Activated naive CD8-positive, alpha-beta T cell treated with anti-CD3 and anti-CD28 coated beads for 36 hours (primary cell): ENCODE data around the gene VPS37C. TPM values are rescaled to one million over a fixed set of nuclear protein-coding genes. Genes with fewer than 3 reads are reported as not detected.
"Not testable (repeated sequence)": the region's sequence is repeated elsewhere in the genome, so short reads cannot be mapped to it uniquely, and the experiment has no call there.

ENCODE experiments used
- DNase-seq: peaks from one replicate; pipeline ENCODE4 v3.0.0; 2021
- H3K27ac Mint-ChIP-seq: one replicate; pipeline ENCODE4 v1.8.0; 2022; ENCODE audit warnings: mild to moderate bottlenecking, moderate library complexity, mixed read lengths
- H3K27me3 Mint-ChIP-seq: one replicate; pipeline ENCODE4 v1.8.0; 2022; ENCODE audit warnings: mild to moderate bottlenecking, mixed read lengths
- H3K36me3 Mint-ChIP-seq: one replicate; pipeline ENCODE4 v1.8.0; 2021; ENCODE audit warnings: mild to moderate bottlenecking, mixed read lengths
- H3K4me1 Mint-ChIP-seq: one replicate; pipeline ENCODE4 v1.8.0; 2021; ENCODE audit warnings: mixed read lengths
- H3K4me3 Mint-ChIP-seq: one replicate; pipeline ENCODE4 v1.8.0; 2022; ENCODE audit warnings: mild to moderate bottlenecking, moderate library complexity, mixed read lengths
- H3K9me3 Mint-ChIP-seq: one replicate; pipeline ENCODE4 v1.8.0; 2022; ENCODE audit warnings: mixed read lengths
- total RNA-seq, 2 experiments: library from RNA; stranded (reverse); gene quantifications; one replicate each; pipeline ENCODE4 v1.2.3, GENCODE V29; 2021

VPS37C gene
- total RNA-seq: 1 to 10 TPM; 8.1 to 8.8 TPM

- H3K36me3 Mint-ChIP-seq: peaks cover 13% of the 10 kb centered on the region
- no peaks in the 10 kb centered on the region for H3K27me3 Mint-ChIP-seq
- peaks cover 2% of the 10 kb centered on the region for H3K9me3 Mint-ChIP-seq
- peak within 1 kb of the TSS; percentile 87 for H3K4me3 Mint-ChIP-seq
- H3K4me1 Mint-ChIP-seq: peaks cover 60% of the 10 kb centered on the region
- peak within 1 kb of the TSS; percentile 92 for H3K27ac Mint-ChIP-seq
- peak; percentile 95 for DNase-seq
These were observed at the start of gene VPS37C for GRCh38 chr11:61161190-61162091. Gene VPS37C, minus strand, starts transcription at chr11:61161426. Its CDS starts 22,597 bp downstream, at chr11:61138829.

GRCh38 chr11:61210629-61211028 is 49.4 kb upstream of the VPS37C start:
- H3K36me3 Mint-ChIP-seq, H3K4me3 Mint-ChIP-seq, H3K27me3 Mint-ChIP-seq, H3K4me1 Mint-ChIP-seq, DNase-seq, H3K9me3 Mint-ChIP-seq, H3K27ac Mint-ChIP-seq: not testable (repeated sequence)

GRCh38 chr11:61207636-61208310 is 46.5 kb upstream of the VPS37C start:
- not testable (repeated sequence) for H3K27me3 Mint-ChIP-seq, H3K9me3 Mint-ChIP-seq, H3K4me1 Mint-ChIP-seq, DNase-seq, H3K4me3 Mint-ChIP-seq, H3K27ac Mint-ChIP-seq, H3K36me3 Mint-ChIP-seq

- not testable (repeated sequence) for H3K27ac Mint-ChIP-seq, DNase-seq, H3K9me3 Mint-ChIP-seq, H3K36me3 Mint-ChIP-seq, H3K4me1 Mint-ChIP-seq, H3K4me3 Mint-ChIP-seq
- H3K27me3 Mint-ChIP-seq: peaks cover 15% of the 10 kb centered on the region
These were observed 43.4 kb upstream of the VPS37C start for GRCh38 chr11:61204502-61205059.

- H3K27me3 Mint-ChIP-seq: peaks cover 15% of the 10 kb centered on the region
- not testable (repeated sequence) for DNase-seq, H3K4me3 Mint-ChIP-seq, H3K27ac Mint-ChIP-seq, H3K36me3 Mint-ChIP-seq, H3K4me1 Mint-ChIP-seq, H3K9me3 Mint-ChIP-seq
These were observed 42.6 kb upstream of the VPS37C start for GRCh38 chr11:61203873-61204272.

- DNase-seq, H3K4me1 Mint-ChIP-seq, H3K27ac Mint-ChIP-seq, H3K36me3 Mint-ChIP-seq, H3K4me3 Mint-ChIP-seq, H3K9me3 Mint-ChIP-seq: not testable (repeated sequence)
- H3K27me3 Mint-ChIP-seq: peaks cover 15% of the 10 kb centered on the region
These were observed 41.9 kb upstream of the VPS37C start, which contains the start of gene PGA3 for GRCh38 chr11:61202950-61203746. Gene PGA3, plus strand, starts transcription at chr11:61203515. Its CDS starts 50 bp downstream, at chr11:61203565.

GRCh38 chr11:61201476-61201875 is 40.2 kb upstream of the VPS37C start:
- H3K27me3 Mint-ChIP-seq: peaks cover 15% of the 10 kb centered on the region
- H3K27ac Mint-ChIP-seq: no peak overlapping the region
- no peak overlapping the region for H3K4me3 Mint-ChIP-seq
- H3K36me3 Mint-ChIP-seq: no peaks in the 10 kb centered on the region
- H3K4me1 Mint-ChIP-seq: no peaks in the 10 kb centered on the region
- H3K9me3 Mint-ChIP-seq: no peaks in the 10 kb centered on the region
- no peak for DNase-seq

- H3K36me3 Mint-ChIP-seq: no peaks in the 10 kb centered on the region
These were observed 37.8 kb upstream of the VPS37C start for GRCh38 chr11:61198948-61199523.

GRCh38 chr11:61198361-61198760 is 37.1 kb upstream of the VPS37C start:
- peaks cover 17% of the 10 kb centered on the region for H3K27me3 Mint-ChIP-seq
- no peak for DNase-seq
- H3K36me3 Mint-ChIP-seq: no peaks in the 10 kb centered on the region
- H3K4me3 Mint-ChIP-seq: no peak overlapping the region
- no peak overlapping the region for H3K27ac Mint-ChIP-seq
- H3K9me3 Mint-ChIP-seq: no peaks in the 10 kb centered on the region
- H3K4me1 Mint-ChIP-seq: no peaks in the 10 kb centered on the region

More at GRCh38 chr11:61198948-61199523, 37.8 kb upstream of the VPS37C start:
- no peaks in the 10 kb centered on the region for H3K4me1 Mint-ChIP-seq
- no peak for DNase-seq
- H3K4me3 Mint-ChIP-seq: no peak overlapping the region
- no peak overlapping the region for H3K27ac Mint-ChIP-seq
- H3K9me3 Mint-ChIP-seq: no peaks in the 10 kb centered on the region
- peaks cover 17% of the 10 kb centered on the region for H3K27me3 Mint-ChIP-seq

- H3K9me3 Mint-ChIP-seq: no peaks in the 10 kb centered on the region
- no peak overlapping the region for H3K4me3 Mint-ChIP-seq
- no peaks in the 10 kb centered on the region for H3K4me1 Mint-ChIP-seq
These were observed 34.5 kb upstream of the VPS37C start for GRCh38 chr11:61195719-61196118.

GRCh38 chr11:61194981-61195695 is 33.9 kb upstream of the VPS37C start:
- Mint-ChIP-seq H3K27me3 (peaks cover 5% of the 10 kb centered on the region), H3K4me3 (no peak overlapping the region), H3K9me3 (no peaks in the 10 kb centered on the region), H3K27ac (no peak overlapping the region), H3K36me3 (no peaks in the 10 kb centered on the region), H3K4me1 (no peaks in the 10 kb centered on the region)
- no peak for DNase-seq

More at GRCh38 chr11:61195719-61196118, 34.5 kb upstream of the VPS37C start:
- H3K27me3 Mint-ChIP-seq: peaks cover 5% of the 10 kb centered on the region
- no peaks in the 10 kb centered on the region for H3K36me3 Mint-ChIP-seq
- no peak for DNase-seq
- H3K27ac Mint-ChIP-seq: no peak overlapping the region

GRCh38 chr11:61194169-61194671 is 33.0 kb upstream of the VPS37C start:
- DNase-seq: no peak
- H3K36me3 Mint-ChIP-seq: no peaks in the 10 kb centered on the region
- no peaks in the 10 kb centered on the region for H3K9me3 Mint-ChIP-seq
- no peak overlapping the region for H3K4me3 Mint-ChIP-seq
- no peak overlapping the region for H3K27ac Mint-ChIP-seq
- peaks cover 5% of the 10 kb centered on the region for H3K27me3 Mint-ChIP-seq
- H3K4me1 Mint-ChIP-seq: no peaks in the 10 kb centered on the region

GRCh38 chr11:61193596-61193995 is 32.4 kb upstream of the VPS37C start:
- Mint-ChIP-seq H3K9me3 (no peaks in the 10 kb centered on the region), H3K4me1 (no peaks in the 10 kb centered on the region), H3K27me3 (peaks cover 5% of the 10 kb centered on the region), H3K36me3 (no peaks in the 10 kb centered on the region), H3K27ac (no peak overlapping the region), H3K4me3 (no peak overlapping the region)
- no peak for DNase-seq

GRCh38 chr11:61189933-61190332 is 28.7 kb upstream of the VPS37C start:
- no peaks in the 10 kb centered on the region for H3K36me3 Mint-ChIP-seq
- no peak overlapping the region for H3K4me3 Mint-ChIP-seq
- H3K4me1 Mint-ChIP-seq: peaks cover 3% of the 10 kb centered on the region
- no peaks in the 10 kb centered on the region for H3K9me3 Mint-ChIP-seq
- DNase-seq: no peak
- H3K27me3 Mint-ChIP-seq: peaks cover 3% of the 10 kb centered on the region
- H3K27ac Mint-ChIP-seq: no peak overlapping the region
